ENCODE measurements around the gene LEO1.

Gene LEO1

DNA sequence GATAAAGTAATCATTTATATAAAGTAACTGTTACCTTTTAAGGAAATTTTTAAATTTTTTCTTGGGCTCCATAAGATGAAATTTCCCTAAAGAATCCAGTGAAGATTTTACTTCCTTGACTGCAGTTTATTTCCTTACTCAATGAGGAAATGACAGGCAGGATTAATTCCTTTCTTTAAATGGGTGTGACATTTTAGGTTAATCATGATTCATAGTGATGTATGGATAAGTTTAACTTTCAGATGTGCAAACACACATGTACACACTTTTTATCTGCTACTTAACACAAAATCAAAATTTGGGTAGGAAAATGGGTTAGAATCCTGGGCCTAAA, 11.2 kb upstream of the LEO1 start:
- Histone ChIP-seq H3K36me3 (ENCODE audit: control insufficient read depth, insufficient read depth, low read length) (no peaks in the 10 kb centered on the region), H3K27me3 (replicated peaks; ENCODE audit: control insufficient read depth, insufficient read depth, low read length) (no peaks in the 10 kb centered on the region), H3K4me3 (replicated peaks; ENCODE audit: low read depth, low read length) (no peak overlapping the region)
- no peak for DNase-seq (ENCODE audit: extremely low read depth, insufficient read length)
- TF ChIP-seq, protein P1, sequence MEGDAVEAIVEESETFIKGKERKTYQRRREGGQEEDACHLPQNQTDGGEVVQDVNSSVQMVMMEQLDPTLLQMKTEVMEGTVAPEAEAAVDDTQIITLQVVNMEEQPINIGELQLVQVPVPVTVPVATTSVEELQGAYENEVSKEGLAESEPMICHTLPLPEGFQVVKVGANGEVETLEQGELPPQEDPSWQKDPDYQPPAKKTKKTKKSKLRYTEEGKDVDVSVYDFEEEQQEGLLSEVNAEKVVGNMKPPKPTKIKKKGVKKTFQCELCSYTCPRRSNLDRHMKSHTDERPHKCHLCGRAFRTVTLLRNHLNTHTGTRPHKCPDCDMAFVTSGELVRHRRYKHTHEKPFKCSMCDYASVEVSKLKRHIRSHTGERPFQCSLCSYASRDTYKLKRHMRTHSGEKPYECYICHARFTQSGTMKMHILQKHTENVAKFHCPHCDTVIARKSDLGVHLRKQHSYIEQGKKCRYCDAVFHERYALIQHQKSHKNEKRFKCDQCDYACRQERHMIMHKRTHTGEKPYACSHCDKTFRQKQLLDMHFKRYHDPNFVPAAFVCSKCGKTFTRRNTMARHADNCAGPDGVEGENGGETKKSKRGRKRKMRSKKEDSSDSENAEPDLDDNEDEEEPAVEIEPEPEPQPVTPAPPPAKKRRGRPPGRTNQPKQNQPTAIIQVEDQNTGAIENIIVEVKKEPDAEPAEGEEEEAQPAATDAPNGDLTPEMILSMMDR (IDR thresholded peaks at IDR 0.05; ENCODE audit: insufficient read depth, low read length, poor library complexity, severe bottlenecking), result no peak

DNA sequence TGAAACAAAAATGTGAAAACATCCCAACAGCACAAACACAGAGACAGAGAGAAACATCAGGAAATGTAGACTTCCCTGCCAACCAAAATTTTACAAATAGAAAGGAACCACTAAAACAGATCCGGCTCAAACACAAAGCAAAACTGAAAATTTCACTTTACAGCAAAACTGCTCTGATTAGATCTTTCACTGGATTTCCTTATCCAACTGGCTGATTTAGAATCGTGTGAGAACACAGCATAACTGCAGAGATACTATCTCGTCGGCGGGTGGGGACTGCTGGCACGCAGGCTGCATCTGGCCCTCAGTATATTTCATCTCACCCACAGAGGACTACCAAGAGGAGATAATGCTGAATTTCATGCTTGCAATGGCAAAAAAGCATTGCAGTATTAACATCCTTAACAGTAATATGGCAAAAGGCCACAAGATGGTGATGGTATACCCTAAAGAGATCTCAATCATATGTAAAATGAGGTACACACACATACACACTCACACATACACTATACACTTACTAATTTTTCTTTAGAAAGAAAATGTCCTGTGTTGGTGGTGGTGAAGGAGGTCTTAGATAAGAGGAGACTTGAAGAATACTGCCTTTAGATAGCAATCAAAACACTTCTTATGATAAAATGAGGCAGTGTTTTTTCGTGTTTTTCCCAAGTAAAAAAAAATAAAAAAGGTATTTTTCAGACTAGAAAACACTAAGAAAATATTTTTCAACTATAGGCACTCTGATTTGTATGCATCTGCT, 10.6 kb upstream of the LEO1 start:
- no peaks in the 10 kb centered on the region for H3K27me3 ChIP-seq (replicated peaks; ENCODE audit: control insufficient read depth, insufficient read depth, low read length)
- no peaks in the 10 kb centered on the region for H3K36me3 ChIP-seq (ENCODE audit: control insufficient read depth, insufficient read depth, low read length)
- DNase-seq (ENCODE audit: extremely low read depth, insufficient read length), result peak; percentile 83
- TF ChIP-seq, protein P1 (IDR thresholded peaks at IDR 0.05; ENCODE audit: insufficient read depth, low read length, poor library complexity, severe bottlenecking), result peak; percentile 57
- peak overlapping the region; percentile 59 for H3K4me3 ChIP-seq (replicated peaks; ENCODE audit: low read depth, low read length)

DNA sequence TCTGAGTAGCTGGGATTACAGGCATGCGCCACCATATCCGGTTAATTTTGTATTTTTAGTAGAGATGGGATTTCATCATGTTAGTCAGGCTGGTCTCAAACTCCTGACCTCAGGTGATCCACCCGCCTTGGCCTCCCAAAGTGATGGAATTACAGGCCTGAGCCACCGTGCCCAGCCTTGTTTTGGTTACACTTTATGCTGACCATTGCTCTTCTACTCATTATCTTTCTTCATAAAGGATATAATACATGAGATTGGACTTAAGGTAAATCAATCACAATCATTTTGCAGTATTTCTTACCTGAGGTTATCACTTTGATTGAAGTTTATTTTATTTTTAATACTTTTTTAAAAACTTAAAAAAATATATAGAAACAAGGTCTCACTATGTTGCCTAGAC, 2.2 kb upstream of the LEO1 start:
- no peaks in the 10 kb centered on the region for H3K27me3 ChIP-seq (replicated peaks; ENCODE audit: control insufficient read depth, insufficient read depth, low read length)
- no peak for DNase-seq (ENCODE audit: extremely low read depth, insufficient read length)
- TF ChIP-seq, protein P1 (IDR thresholded peaks at IDR 0.05; ENCODE audit: insufficient read depth, low read length, poor library complexity, severe bottlenecking), result no peak
- no peak overlapping the region for H3K4me3 ChIP-seq (replicated peaks; ENCODE audit: low read depth, low read length)
- H3K36me3 ChIP-seq (ENCODE audit: control insufficient read depth, insufficient read depth, low read length), result no peaks in the 10 kb centered on the region

DNA sequence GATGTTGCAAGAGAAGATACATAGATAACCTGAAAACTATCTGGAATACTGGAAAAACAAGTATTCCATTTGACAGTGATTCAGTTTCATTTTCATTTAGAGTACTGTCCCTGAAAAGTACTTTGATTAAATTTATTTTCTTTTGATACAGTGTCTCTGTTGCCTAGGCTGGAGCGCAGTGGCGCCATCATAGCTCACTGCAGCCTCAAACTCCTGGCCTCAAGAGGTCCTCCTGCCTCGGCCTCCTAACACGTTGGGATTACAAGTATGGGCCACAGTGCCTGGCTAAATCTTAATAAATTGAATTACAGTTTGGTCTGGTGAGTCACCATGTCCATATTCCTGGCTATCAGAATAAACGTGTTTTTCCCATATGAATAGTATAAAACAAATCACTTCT, 1.6 kb upstream of the LEO1 start:
- Histone ChIP-seq H3K4me3 (replicated peaks; ENCODE audit: low read depth, low read length) (no peak overlapping the region), H3K27me3 (replicated peaks; ENCODE audit: control insufficient read depth, insufficient read depth, low read length) (no peaks in the 10 kb centered on the region), H3K36me3 (ENCODE audit: control insufficient read depth, insufficient read depth, low read length) (no peaks in the 10 kb centered on the region)
- DNase-seq (ENCODE audit: extremely low read depth, insufficient read length), result no peak
- TF ChIP-seq, protein P1 (IDR thresholded peaks at IDR 0.05; ENCODE audit: insufficient read depth, low read length, poor library complexity, severe bottlenecking), result no peak

DNA sequence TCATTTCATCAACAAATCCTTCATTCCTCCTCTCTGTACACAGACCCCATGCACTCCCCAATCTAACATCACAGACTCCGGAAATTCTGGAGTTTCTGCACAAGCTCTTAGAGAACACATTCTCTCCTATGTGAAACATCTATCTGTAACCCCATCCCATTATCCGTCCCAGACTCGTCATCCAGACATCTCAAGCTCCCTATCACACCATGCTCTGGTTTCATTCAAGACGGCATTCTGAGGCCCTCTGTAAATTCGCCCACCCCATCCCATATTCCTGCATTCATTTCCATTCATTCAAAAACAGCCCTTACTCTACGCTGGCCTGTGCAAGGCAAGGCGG, 575 bp downstream of the LEO1 start:
- no peaks in the 10 kb centered on the region for H3K27me3 ChIP-seq (replicated peaks; ENCODE audit: control insufficient read depth, insufficient read depth, low read length)
- TF ChIP-seq, protein P1 (IDR thresholded peaks at IDR 0.05; ENCODE audit: insufficient read depth, low read length, poor library complexity, severe bottlenecking), result no peak
- H3K4me3 ChIP-seq (replicated peaks; ENCODE audit: low read depth, low read length), result peak overlapping the region; percentile 71
- DNase-seq (ENCODE audit: extremely low read depth, insufficient read length), result no peak
- H3K36me3 ChIP-seq (ENCODE audit: control insufficient read depth, insufficient read depth, low read length), result no peaks in the 10 kb centered on the region
